Endothelial cell (in vitro differentiated cells): ENCODE data around the gene FIP1L1. TPM values are rescaled to one million over a fixed set of nuclear protein-coding genes. Genes with fewer than 3 reads are reported as not detected.

Source experiments
- DNase-seq: peaks from one replicate; pipeline ENCODE4 v3.0.0; 2021; ENCODE audit warnings: low spot score
- H3K27ac Mint-ChIP-seq: one replicate; pipeline ENCODE4 v1.8.0; 2021; ENCODE audit warnings: mixed read lengths, inconsistent platforms; ENCODE audit not compliant: unreplicated experiment
- H3K27me3 Mint-ChIP-seq: one replicate; pipeline ENCODE4 v1.8.0; 2021; ENCODE audit warnings: mild to moderate bottlenecking, moderate library complexity, mixed read lengths, inconsistent platforms; ENCODE audit not compliant: unreplicated experiment
- H3K36me3 Mint-ChIP-seq: one replicate; pipeline ENCODE4 v1.8.0; 2021; ENCODE audit warnings: mild to moderate bottlenecking, low read depth, mixed read lengths, inconsistent platforms; ENCODE audit not compliant: unreplicated experiment
- H3K4me1 Mint-ChIP-seq: one replicate; pipeline ENCODE4 v1.8.0; 2021; ENCODE audit warnings: mild to moderate bottlenecking, mixed read lengths, inconsistent platforms; ENCODE audit not compliant: unreplicated experiment
- H3K4me3 Mint-ChIP-seq: one replicate; pipeline ENCODE4 v1.8.0; 2021; ENCODE audit warnings: mild to moderate bottlenecking, mixed read lengths, inconsistent platforms; ENCODE audit not compliant: unreplicated experiment
- H3K9me3 Mint-ChIP-seq: one replicate; pipeline ENCODE4 v1.8.0; 2021; ENCODE audit warnings: mixed read lengths, inconsistent platforms; ENCODE audit not compliant: unreplicated experiment
- total RNA-seq: library from RNA; stranded (reverse); fragmentation: NEBNext Ultra II Directional; extraction: Animal tissue kit (Norgen Biotek cat#: 25700); gene quantifications from one replicate; pipeline ENCODE4 v1.2.1, GENCODE V29; 2021; ENCODE audit not compliant: unreplicated experiment
- TF ChIP-seq, protein P1 (sequence below): fragments of 200-600 bp; sonication (generic); IDR thresholded peaks from one replicate; pipeline ENCODE4 v1.5.0; 2021; ENCODE audit warnings: antibody characterized with exemption; ENCODE audit not compliant: unreplicated experiment

The FIP1L1 gene
- total RNA-seq, 1 donor from 2014 or later, result 55.6 TPM

GRCh38 chr4:53424280-53424679, 46.8 kb downstream of the FIP1L1 start:
- H3K9me3 Mint-ChIP-seq, result no peaks in the 10 kb centered on the region
- no peak overlapping the region for H3K4me3 Mint-ChIP-seq
- DNase-seq, result no peak
- peaks cover 5% of the 10 kb centered on the region for H3K36me3 Mint-ChIP-seq
- H3K27me3 Mint-ChIP-seq, result no peaks in the 10 kb centered on the region
- H3K4me1 Mint-ChIP-seq, result no peaks in the 10 kb centered on the region
- no peak overlapping the region for H3K27ac Mint-ChIP-seq
- TF ChIP-seq, protein P1, sequence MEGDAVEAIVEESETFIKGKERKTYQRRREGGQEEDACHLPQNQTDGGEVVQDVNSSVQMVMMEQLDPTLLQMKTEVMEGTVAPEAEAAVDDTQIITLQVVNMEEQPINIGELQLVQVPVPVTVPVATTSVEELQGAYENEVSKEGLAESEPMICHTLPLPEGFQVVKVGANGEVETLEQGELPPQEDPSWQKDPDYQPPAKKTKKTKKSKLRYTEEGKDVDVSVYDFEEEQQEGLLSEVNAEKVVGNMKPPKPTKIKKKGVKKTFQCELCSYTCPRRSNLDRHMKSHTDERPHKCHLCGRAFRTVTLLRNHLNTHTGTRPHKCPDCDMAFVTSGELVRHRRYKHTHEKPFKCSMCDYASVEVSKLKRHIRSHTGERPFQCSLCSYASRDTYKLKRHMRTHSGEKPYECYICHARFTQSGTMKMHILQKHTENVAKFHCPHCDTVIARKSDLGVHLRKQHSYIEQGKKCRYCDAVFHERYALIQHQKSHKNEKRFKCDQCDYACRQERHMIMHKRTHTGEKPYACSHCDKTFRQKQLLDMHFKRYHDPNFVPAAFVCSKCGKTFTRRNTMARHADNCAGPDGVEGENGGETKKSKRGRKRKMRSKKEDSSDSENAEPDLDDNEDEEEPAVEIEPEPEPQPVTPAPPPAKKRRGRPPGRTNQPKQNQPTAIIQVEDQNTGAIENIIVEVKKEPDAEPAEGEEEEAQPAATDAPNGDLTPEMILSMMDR, result no peak

DNA sequence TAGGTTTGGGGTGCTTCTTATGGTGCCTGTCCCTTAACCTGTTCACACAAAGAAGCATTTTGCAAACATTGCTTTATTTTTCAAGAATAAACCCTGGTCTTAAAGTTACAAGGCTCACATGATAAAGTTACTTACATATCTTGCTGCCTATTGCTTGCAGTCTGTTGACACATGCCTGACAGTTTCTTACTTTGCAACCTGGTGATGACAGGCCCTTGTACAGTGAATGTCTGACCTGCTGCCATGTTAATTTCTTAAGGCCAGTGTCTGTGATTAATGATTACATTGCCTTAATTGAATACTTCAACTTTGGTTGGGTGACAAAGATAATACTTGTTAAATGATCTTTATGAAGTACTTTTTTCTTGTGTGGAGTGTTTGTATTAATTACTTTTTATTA, 49.9 kb downstream of the FIP1L1 start:
- no peak overlapping the region for H3K27ac Mint-ChIP-seq
- H3K9me3 Mint-ChIP-seq, result no peaks in the 10 kb centered on the region
- no peak overlapping the region for H3K4me3 Mint-ChIP-seq
- no peak for DNase-seq
- no peaks in the 10 kb centered on the region for H3K27me3 Mint-ChIP-seq
- TF ChIP-seq, protein P1, result no peak
- H3K36me3 Mint-ChIP-seq, result peaks cover 5% of the 10 kb centered on the region
- no peaks in the 10 kb centered on the region for H3K4me1 Mint-ChIP-seq

DNA sequence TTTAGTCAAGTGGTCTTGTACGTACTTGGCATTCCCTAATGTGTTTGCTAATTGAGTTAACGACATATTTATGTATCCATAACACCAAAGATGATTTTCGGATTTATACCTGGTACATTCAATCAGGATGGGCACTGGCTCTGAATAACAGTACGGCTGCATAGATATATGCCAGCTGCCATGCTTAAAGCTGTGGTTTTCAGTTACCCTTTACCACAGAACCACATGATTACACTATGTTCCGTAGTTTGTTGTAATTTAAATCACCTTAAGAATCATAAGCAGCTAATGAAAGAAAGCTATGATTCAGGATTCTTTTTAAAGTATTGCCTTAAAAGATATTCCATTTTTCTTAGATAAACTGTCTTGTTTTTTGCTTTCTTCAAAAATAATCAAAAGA, 53.6 kb downstream of the FIP1L1 start:
- no peak for DNase-seq
- no peaks in the 10 kb centered on the region for H3K27me3 Mint-ChIP-seq
- no peaks in the 10 kb centered on the region for H3K4me1 Mint-ChIP-seq
- no peak overlapping the region for H3K27ac Mint-ChIP-seq
- H3K4me3 Mint-ChIP-seq, result no peak overlapping the region
- no peaks in the 10 kb centered on the region for H3K9me3 Mint-ChIP-seq
- peaks cover 5% of the 10 kb centered on the region for H3K36me3 Mint-ChIP-seq
- TF ChIP-seq, protein P1, result no peak

DNA sequence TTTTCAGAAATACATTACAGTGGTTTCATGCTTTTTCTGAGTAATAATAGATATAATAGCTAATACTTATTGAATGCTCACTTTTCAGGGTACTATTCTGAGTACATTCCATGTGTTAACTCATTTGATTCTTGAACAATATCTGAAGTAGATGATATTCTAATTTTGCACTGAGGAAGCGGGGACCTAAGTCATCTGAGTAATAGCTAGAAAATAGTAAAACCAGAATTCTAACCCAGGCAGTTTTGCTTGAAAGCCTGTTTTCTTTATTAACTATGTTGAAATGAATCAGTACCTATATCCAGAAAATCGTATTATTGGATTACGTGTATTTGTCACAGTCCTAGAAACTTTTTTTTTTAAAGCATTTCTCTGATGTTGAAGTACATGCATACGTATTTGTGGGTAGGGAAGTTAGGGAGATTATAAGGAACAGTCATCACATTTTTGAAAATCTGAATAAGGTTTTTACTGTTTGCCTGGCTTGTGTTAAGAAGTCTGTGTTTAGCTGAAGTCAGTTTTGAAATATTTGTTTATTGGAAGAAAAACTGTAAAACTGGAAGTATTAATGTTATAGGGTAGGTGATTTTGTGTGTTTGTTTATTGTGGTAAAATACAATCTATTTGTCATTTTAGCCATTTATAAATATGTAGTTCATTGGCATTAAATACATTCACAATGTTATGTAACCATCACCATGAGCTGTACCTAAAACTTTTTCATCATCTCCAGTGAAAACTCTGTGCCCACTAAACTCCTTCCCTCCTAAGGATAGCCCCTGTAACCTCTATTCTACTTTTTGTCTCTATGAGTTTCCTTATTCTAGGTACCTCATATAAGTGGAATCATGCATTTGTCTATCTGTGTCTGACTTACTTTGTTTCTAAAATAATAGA, 55.3 kb downstream of the FIP1L1 start:
- Mint-ChIP-seq H3K27me3 (no peaks in the 10 kb centered on the region), H3K36me3 (peaks cover 5% of the 10 kb centered on the region)

DNA sequence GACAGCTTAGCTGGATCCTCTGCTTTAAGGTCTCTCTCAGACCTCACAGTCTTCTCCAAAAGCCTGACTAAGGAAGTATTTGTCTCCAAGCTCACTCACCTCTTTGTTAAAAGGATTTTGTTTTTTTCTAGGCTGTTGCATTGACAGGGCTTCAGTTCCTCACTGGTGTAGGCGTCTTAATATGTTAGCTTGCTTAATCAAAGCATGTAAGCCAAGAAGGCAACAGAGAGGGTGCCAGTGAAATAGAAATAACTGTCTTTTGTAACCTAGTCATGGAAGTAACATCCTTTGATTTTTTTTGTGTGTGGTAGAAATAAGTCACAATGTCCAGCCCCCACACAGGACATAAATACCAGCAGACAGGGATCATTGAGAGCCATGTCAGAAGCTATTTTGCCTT, 58.8 kb downstream of the FIP1L1 start:
- no peaks in the 10 kb centered on the region for H3K27me3 Mint-ChIP-seq
- no peaks in the 10 kb centered on the region for H3K4me1 Mint-ChIP-seq
- no peaks in the 10 kb centered on the region for H3K9me3 Mint-ChIP-seq
- no peak for DNase-seq
- H3K27ac Mint-ChIP-seq, result no peak overlapping the region
- TF ChIP-seq, protein P1, result no peak
- no peaks in the 10 kb centered on the region for H3K36me3 Mint-ChIP-seq
- no peak overlapping the region for H3K4me3 Mint-ChIP-seq

More for the DNA sequence above, 55.3 kb downstream of the FIP1L1 start:
- Mint-ChIP-seq H3K27ac (peak overlapping the region; percentile 30), H3K9me3 (no peaks in the 10 kb centered on the region), H3K4me3 (no peak overlapping the region), H3K4me1 (no peaks in the 10 kb centered on the region)
- DNase-seq, result no peak
- TF ChIP-seq, protein P1, result no peak
